GM23338 (cell line): ENCODE results near the gene SHLD2. TPM values are rescaled to one million over a fixed set of nuclear protein-coding genes. Genes with fewer than 3 reads are reported as not detected.
"Not testable (repeated sequence)": the region's sequence is repeated elsewhere in the genome, so short reads cannot be mapped to it uniquely, and the experiment has no call there.

Experiments used
- ATAC-seq: fragments of 200-7000 bp; cut with Tn5 transposase; 3 replicates; pipeline ENCODE4 v1.9.1; 2020
- DNase-seq: peaks from one replicate; pipeline ENCODE4 v3.0.0-alpha.2; 2015; ENCODE audit warnings: low spot score
- H2AFZ ChIP-seq: fragments of 200-600 bp; sonication (generic); 2 replicates; pipeline ENCODE4 v1.8.0; 2016; ENCODE audit warnings: antibody characterized with exemption, mild to moderate bottlenecking, moderate library complexity
- H3F3A ChIP-seq: fragments of 200-600 bp; sonication (generic); replicated peaks from 2 replicates; pipeline ENCODE4 v1.8.0; 2017; ENCODE audit warnings: antibody characterized with exemption, mixed run types, low read depth
- H3K27ac ChIP-seq: fragments of 200-600 bp; sonication (generic); 2 replicates; pipeline ENCODE4 v1.6.1; 2016; ENCODE audit warnings: low read depth
- H3K27me3 ChIP-seq: fragments of 200-600 bp; sonication (generic); 2 replicates; pipeline ENCODE4 v1.8.0; 2016; ENCODE audit warnings: mild to moderate bottlenecking, mixed run types, moderate library complexity; ENCODE audit not compliant: insufficient read depth
- H3K36me3 ChIP-seq: fragments of 200-600 bp; sonication (generic); 2 replicates; pipeline ENCODE4 v1.8.0; 2016; ENCODE audit warnings: mild to moderate bottlenecking; ENCODE audit not compliant: insufficient read depth
- H3K4me1 ChIP-seq: fragments of 200-600 bp; sonication (generic); 2 replicates; pipeline ENCODE4 v1.8.0; 2016; ENCODE audit warnings: mild to moderate bottlenecking, moderate library complexity; ENCODE audit not compliant: insufficient read depth
- H3K4me2 ChIP-seq: fragments of 200-600 bp; sonication (generic); 2 replicates; pipeline ENCODE4 v1.7.1; 2017; ENCODE audit warnings: mixed run types
- H3K4me3 ChIP-seq: fragments of 200-600 bp; sonication (generic); 2 replicates; pipeline ENCODE4 v1.6.1; 2016; ENCODE audit warnings: mixed run types
- H3K79me2 ChIP-seq: fragments of 200-600 bp; sonication (generic); replicated peaks from 2 replicates; pipeline ENCODE4 v1.8.0; 2017; ENCODE audit warnings: mild to moderate bottlenecking; ENCODE audit not compliant: insufficient read depth
- H3K9me2 ChIP-seq: fragments of 200-600 bp; sonication (generic); 2 replicates; pipeline ENCODE4 v1.8.0; 2017; ENCODE audit not compliant: insufficient read depth
- H4K20me1 ChIP-seq: fragments of 200-600 bp; sonication (generic); replicated peaks from 2 replicates; pipeline ENCODE4 v1.8.0; 2017; ENCODE audit warnings: mild to moderate bottlenecking; ENCODE audit not compliant: insufficient read depth
- H3K27ac Mint-ChIP-seq: 2 replicates; pipeline ENCODE4 v1.8.0; 2020; ENCODE audit warnings: inconsistent platforms, mild to moderate bottlenecking, moderate library complexity, mixed read lengths
- H3K27me3 Mint-ChIP-seq: 3 replicates; pipeline ENCODE4 v1.8.0; 2022; ENCODE audit warnings: low read depth, mild to moderate bottlenecking, moderate library complexity, mixed read lengths, inconsistent platforms; ENCODE audit not compliant: insufficient read depth, poor library complexity
- H3K36me3 Mint-ChIP-seq: 3 replicates; pipeline ENCODE4 v1.8.0; 2021; ENCODE audit warnings: low read depth, mild to moderate bottlenecking, inconsistent platforms, moderate library complexity, mixed read lengths
- H3K4me1 Mint-ChIP-seq: 3 replicates; pipeline ENCODE4 v1.8.0; 2020; ENCODE audit warnings: mild to moderate bottlenecking, inconsistent platforms, mixed read lengths
- H3K4me3 Mint-ChIP-seq: 3 replicates; pipeline ENCODE4 v1.8.0; 2021; ENCODE audit warnings: moderate library complexity, mild to moderate bottlenecking, inconsistent platforms, mixed read lengths
- H3K9me3 Mint-ChIP-seq: 3 replicates; pipeline ENCODE4 v1.8.0; 2020; ENCODE audit warnings: moderate library complexity, mild to moderate bottlenecking, inconsistent platforms, mixed read lengths
- polyA plus RNA-seq: library from polyadenylated mRNA; unstranded; fragments of >200 nt; fragmentation: Nextera tagmentation; extraction: Ambion mirVana; gene quantifications from 2 replicates; pipeline ENCODE4 v1.2.1, GENCODE V29; 2016
- total RNA-seq: library from RNA; depleted of rRNA; stranded (reverse); fragments of >200 nt; shearing (Covaris generic); gene quantifications from 2 replicates; pipeline ENCODE4 v1.2.3, GENCODE V29; 2014
- TF ChIP-seq, protein P1 (sequence below), 2 experiments: fragments of 200-600 bp in 1 of 2; sonication (generic) in 1 of 2; conservative IDR thresholded peaks; 2 replicates each; pipeline versions ENCODE4 v1.5.1 to v1.6.1; 2016 to 2017; ENCODE audit warnings: antibody characterized with exemption in 2 of 2, low read depth in 2 of 2, mild to moderate bottlenecking in 2 of 2, moderate library complexity in 1 of 2

SHLD2 gene
- total and polyA plus RNA-seq, 2 experiments from 2014 or later, result 13.9 to 34.2 TPM

DNA sequence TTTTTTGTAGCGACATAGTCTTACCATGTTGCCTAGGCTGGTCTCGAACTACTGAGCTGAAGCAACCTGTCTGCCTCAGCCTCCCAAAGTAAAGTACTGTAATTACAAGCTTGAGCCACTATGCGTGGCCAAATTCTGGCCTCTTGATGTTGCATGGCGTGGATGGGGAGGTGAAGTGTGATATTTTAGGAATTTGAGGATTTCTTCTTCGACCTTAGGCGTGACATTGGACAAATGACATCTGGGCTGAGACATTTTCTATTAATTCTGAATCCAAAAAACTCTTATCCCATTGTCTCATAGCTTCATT lies 48.1 kb downstream of the SHLD2 start:
- not testable (repeated sequence) for H3K27me3 ChIP-seq, DNase-seq, H4K20me1 ChIP-seq, H3K79me2 ChIP-seq, H3F3A ChIP-seq, H3K4me1 Mint-ChIP-seq, H3K9me2 ChIP-seq, H3K4me1 ChIP-seq, H3K4me2 ChIP-seq, H3K27me3 Mint-ChIP-seq, H3K36me3 ChIP-seq, H2AFZ ChIP-seq, H3K27ac Mint-ChIP-seq, H3K27ac ChIP-seq, H3K4me3 ChIP-seq, H3K4me3 Mint-ChIP-seq
- H3K36me3 Mint-ChIP-seq, result peaks cover 15% of the 10 kb centered on the region; the same call in 2 of the 3 replicates
- peaks cover 10% of the 10 kb centered on the region for H3K9me3 Mint-ChIP-seq
- ATAC-seq, result peak; percentile 41; the same call in 1 of the 3 replicates

DNA sequence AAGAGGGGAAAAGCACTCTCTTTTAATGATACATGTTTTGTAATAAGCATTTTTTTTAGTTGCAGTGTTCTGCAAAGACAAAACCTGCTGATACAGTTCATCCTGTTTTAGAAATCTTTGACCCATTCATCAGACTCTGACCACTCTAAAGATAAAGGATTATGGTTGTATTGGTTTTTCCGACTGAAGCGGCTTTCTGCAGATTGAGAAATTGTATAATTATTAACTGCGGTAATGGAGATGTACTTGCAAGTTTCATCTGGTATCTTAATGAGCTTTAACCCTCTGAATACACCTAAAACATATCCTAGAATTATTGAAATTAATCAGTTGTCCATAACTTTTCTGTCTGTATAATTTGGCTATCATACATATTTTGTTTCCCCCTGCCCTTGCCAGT lies 50.6 kb downstream of the SHLD2 start:
- not testable (repeated sequence) for H3K27me3 Mint-ChIP-seq, ATAC-seq, H3K9me2 ChIP-seq, H3K4me1 ChIP-seq, H3K4me3 Mint-ChIP-seq, H3K27ac Mint-ChIP-seq, H3K4me1 Mint-ChIP-seq, H3K9me3 Mint-ChIP-seq, DNase-seq, H3F3A ChIP-seq, H3K4me2 ChIP-seq, H3K79me2 ChIP-seq, H3K36me3 Mint-ChIP-seq, H3K4me3 ChIP-seq, H3K36me3 ChIP-seq, H3K27ac ChIP-seq, H4K20me1 ChIP-seq, H2AFZ ChIP-seq, H3K27me3 ChIP-seq

DNA sequence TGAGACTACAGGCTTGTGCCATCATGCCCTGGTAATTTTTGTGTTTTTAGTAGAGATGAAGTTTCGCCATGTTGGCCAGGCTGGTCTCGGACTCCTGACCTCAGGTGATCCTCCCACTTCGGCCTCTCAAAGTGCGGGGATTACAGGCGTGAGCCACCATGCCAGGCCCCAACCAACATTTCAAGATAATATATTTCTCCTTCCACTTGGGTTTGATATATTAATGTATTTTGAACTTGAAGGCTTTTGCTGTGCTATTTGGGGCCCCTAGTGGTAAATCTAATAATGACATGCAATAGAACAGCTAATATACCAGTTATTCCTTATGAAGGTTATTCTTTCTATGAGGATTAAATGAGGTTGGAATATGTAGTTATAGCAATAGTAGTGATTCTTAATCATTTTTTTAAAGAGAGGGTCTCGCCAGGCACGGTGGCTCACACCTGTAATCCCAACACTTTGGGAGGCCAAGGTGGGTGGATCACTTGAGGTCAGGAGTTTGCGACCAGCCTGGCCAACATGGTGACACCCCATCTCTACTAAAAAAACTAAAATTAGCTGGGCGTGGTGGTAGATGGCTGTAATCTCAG lies 54.1 kb downstream of the SHLD2 start:
- H3K27ac Mint-ChIP-seq, H3K27ac ChIP-seq, DNase-seq, H2AFZ ChIP-seq, H3K36me3 ChIP-seq, H4K20me1 ChIP-seq, H3K4me2 ChIP-seq, H3K9me2 ChIP-seq, H3K36me3 Mint-ChIP-seq, H3K4me1 Mint-ChIP-seq, H3K27me3 ChIP-seq, H3K9me3 Mint-ChIP-seq, H3K4me3 Mint-ChIP-seq, H3K4me1 ChIP-seq, H3F3A ChIP-seq, H3K79me2 ChIP-seq, H3K4me3 ChIP-seq, H3K27me3 Mint-ChIP-seq: not testable (repeated sequence)
- TF ChIP-seq, protein P1, sequence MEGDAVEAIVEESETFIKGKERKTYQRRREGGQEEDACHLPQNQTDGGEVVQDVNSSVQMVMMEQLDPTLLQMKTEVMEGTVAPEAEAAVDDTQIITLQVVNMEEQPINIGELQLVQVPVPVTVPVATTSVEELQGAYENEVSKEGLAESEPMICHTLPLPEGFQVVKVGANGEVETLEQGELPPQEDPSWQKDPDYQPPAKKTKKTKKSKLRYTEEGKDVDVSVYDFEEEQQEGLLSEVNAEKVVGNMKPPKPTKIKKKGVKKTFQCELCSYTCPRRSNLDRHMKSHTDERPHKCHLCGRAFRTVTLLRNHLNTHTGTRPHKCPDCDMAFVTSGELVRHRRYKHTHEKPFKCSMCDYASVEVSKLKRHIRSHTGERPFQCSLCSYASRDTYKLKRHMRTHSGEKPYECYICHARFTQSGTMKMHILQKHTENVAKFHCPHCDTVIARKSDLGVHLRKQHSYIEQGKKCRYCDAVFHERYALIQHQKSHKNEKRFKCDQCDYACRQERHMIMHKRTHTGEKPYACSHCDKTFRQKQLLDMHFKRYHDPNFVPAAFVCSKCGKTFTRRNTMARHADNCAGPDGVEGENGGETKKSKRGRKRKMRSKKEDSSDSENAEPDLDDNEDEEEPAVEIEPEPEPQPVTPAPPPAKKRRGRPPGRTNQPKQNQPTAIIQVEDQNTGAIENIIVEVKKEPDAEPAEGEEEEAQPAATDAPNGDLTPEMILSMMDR (conservative IDR thresholded peaks at IDR 0.05; ENCODE audit: low read depth in 2 of 2), result peak in 1 of 2 experiments; percentile 53; a peak in 2 of 4 replicates
- ATAC-seq, result peak; percentile 25; the same call in 1 of the 3 replicates

DNA sequence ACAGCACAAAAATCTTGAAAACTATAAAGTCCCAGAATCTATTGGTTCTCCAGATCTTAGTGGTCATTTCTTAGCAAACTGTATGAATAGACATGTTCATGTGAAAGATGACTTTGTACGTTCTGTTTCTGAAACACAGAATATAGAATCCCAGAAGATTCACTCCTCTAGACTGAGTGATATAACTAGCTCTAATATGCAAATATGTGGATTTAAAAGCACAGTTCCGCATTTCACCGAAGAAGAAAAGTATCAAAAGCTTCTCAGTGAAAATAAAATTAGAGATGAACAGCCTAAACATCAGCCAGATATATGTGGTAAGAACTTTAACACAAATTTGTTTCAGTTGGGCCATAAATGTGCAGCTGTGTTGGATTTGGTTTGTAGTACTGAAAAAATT lies 56.5 kb downstream of the SHLD2 start:
- not testable (repeated sequence) for H3K4me1 ChIP-seq, H3K36me3 Mint-ChIP-seq, H3K4me2 ChIP-seq, H3F3A ChIP-seq, H3K27ac ChIP-seq, H3K79me2 ChIP-seq, ATAC-seq, H3K36me3 ChIP-seq, H3K27ac Mint-ChIP-seq, H4K20me1 ChIP-seq, H3K27me3 ChIP-seq, H3K4me3 Mint-ChIP-seq, H3K4me1 Mint-ChIP-seq, H2AFZ ChIP-seq, H3K27me3 Mint-ChIP-seq, H3K4me3 ChIP-seq, DNase-seq, H3K9me3 Mint-ChIP-seq, H3K9me2 ChIP-seq

DNA sequence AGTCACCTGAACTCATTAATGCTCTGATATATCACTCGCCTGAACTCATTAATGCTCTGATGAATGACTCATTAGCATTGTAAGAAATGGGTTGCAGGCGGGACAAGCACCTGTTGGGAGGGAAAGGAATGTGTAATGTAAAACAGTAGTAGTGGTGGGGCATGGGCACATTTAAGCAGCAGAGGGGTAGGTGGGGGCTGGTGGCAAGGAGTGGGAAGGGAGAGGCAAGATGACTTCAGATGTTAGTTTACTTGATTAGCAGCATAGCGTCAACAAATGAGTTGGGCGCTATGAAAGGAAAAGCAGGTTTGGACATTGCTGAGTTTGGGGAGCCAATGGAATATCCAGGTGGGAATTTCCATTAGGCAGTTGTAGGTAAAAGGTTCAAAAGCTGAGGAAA lies 61.8 kb downstream of the SHLD2 start:
- not testable (repeated sequence) for H3K4me3 Mint-ChIP-seq

DNA sequence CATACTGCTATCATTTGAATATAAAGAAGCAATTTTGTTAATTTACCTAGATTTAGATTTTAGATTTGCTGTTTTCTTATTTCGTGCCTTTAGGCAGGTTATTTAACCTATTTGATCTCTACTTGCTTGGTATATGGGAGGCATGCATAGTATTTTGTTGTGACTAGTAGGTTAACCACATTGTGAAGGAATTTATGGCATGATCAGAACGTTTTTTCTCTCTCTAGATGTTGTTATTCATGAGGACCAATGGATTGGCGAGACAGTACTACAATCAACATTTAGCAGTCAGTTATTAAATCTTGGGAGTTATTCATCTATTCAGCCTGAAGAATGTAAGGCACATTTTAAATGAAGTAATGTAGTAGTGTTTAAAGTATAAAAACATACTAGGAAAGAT lies 62.8 kb downstream of the SHLD2 start:
- not testable (repeated sequence) for H3K9me2 ChIP-seq, H3K36me3 Mint-ChIP-seq, H4K20me1 ChIP-seq, H3K27me3 ChIP-seq, H3K79me2 ChIP-seq, H3K27ac ChIP-seq, H3K4me3 ChIP-seq, ATAC-seq, H3F3A ChIP-seq, H3K27me3 Mint-ChIP-seq, H3K4me3 Mint-ChIP-seq, H3K36me3 ChIP-seq, H3K4me1 ChIP-seq, H3K9me3 Mint-ChIP-seq, H3K4me2 ChIP-seq, H2AFZ ChIP-seq
- DNase-seq, result peak; percentile 7
- peak overlapping the region; percentile 25; the same call in 1 of the 2 replicates for H3K27ac Mint-ChIP-seq
- H3K4me1 Mint-ChIP-seq, result peaks cover 10% of the 10 kb centered on the region; the same call in 2 of the 3 replicates

More for the DNA sequence above, 61.8 kb downstream of the SHLD2 start:
- H3K4me2 ChIP-seq, H3K27me3 Mint-ChIP-seq, H3K9me3 Mint-ChIP-seq, H3K36me3 ChIP-seq, H3K9me2 ChIP-seq, H3K36me3 Mint-ChIP-seq, H3K4me3 ChIP-seq, H4K20me1 ChIP-seq, H3K27ac ChIP-seq, H3K4me1 ChIP-seq, H3F3A ChIP-seq, H3K27me3 ChIP-seq, H2AFZ ChIP-seq, H3K27ac Mint-ChIP-seq, H3K79me2 ChIP-seq: not testable (repeated sequence)
- DNase-seq (peak; percentile 5), ATAC-seq (peak; percentile 83)
- peaks cover 10% of the 10 kb centered on the region; the same call in 2 of the 3 replicates for H3K4me1 Mint-ChIP-seq
